HepG2 (cell line): ENCODE results near the gene GBP4.

Source experiments
- CENPBD1 ChIP-seq: sonication (generic); formaldehyde crosslinking; IDR thresholded peaks from 2 replicates; pipeline ENCODE4 v1.8.0; 2022; ENCODE audit warnings: missing genetic modification reagents, low read depth, mild to moderate bottlenecking, borderline replicate concordance
- TF ChIP-seq, protein P1 (sequence below): sonication (generic); formaldehyde crosslinking; IDR thresholded peaks from 2 replicates; pipeline ENCODE4 v1.5.0; 2020; ENCODE audit warnings: mild to moderate bottlenecking, missing genetic modification reagents, moderate library complexity
- TF ChIP-seq, protein P2 (sequence below): sonication (generic); formaldehyde crosslinking; IDR thresholded peaks from 2 replicates; pipeline ENCODE4 v1.4.0; 2020; ENCODE audit warnings: missing genetic modification reagents, mild to moderate bottlenecking, borderline replicate concordance
- TF ChIP-seq, protein P3 (sequence below): sonication (generic); formaldehyde crosslinking; IDR thresholded peaks from 2 replicates; pipeline ENCODE4 v1.9.0; 2021; ENCODE audit warnings: missing genetic modification reagents, borderline replicate concordance

- TF ChIP-seq, protein P1, sequence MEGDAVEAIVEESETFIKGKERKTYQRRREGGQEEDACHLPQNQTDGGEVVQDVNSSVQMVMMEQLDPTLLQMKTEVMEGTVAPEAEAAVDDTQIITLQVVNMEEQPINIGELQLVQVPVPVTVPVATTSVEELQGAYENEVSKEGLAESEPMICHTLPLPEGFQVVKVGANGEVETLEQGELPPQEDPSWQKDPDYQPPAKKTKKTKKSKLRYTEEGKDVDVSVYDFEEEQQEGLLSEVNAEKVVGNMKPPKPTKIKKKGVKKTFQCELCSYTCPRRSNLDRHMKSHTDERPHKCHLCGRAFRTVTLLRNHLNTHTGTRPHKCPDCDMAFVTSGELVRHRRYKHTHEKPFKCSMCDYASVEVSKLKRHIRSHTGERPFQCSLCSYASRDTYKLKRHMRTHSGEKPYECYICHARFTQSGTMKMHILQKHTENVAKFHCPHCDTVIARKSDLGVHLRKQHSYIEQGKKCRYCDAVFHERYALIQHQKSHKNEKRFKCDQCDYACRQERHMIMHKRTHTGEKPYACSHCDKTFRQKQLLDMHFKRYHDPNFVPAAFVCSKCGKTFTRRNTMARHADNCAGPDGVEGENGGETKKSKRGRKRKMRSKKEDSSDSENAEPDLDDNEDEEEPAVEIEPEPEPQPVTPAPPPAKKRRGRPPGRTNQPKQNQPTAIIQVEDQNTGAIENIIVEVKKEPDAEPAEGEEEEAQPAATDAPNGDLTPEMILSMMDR, result no peak
- TF ChIP-seq, protein P2, sequence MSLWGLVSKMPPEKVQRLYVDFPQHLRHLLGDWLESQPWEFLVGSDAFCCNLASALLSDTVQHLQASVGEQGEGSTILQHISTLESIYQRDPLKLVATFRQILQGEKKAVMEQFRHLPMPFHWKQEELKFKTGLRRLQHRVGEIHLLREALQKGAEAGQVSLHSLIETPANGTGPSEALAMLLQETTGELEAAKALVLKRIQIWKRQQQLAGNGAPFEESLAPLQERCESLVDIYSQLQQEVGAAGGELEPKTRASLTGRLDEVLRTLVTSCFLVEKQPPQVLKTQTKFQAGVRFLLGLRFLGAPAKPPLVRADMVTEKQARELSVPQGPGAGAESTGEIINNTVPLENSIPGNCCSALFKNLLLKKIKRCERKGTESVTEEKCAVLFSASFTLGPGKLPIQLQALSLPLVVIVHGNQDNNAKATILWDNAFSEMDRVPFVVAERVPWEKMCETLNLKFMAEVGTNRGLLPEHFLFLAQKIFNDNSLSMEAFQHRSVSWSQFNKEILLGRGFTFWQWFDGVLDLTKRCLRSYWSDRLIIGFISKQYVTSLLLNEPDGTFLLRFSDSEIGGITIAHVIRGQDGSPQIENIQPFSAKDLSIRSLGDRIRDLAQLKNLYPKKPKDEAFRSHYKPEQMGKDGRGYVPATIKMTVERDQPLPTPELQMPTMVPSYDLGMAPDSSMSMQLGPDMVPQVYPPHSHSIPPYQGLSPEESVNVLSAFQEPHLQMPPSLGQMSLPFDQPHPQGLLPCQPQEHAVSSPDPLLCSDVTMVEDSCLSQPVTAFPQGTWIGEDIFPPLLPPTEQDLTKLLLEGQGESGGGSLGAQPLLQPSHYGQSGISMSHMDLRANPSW (CRISPR knock-in tag), result no peak
- TF ChIP-seq CENPBD1 (CRISPR knock-in tag), result no peak
- TF ChIP-seq, protein P3, sequence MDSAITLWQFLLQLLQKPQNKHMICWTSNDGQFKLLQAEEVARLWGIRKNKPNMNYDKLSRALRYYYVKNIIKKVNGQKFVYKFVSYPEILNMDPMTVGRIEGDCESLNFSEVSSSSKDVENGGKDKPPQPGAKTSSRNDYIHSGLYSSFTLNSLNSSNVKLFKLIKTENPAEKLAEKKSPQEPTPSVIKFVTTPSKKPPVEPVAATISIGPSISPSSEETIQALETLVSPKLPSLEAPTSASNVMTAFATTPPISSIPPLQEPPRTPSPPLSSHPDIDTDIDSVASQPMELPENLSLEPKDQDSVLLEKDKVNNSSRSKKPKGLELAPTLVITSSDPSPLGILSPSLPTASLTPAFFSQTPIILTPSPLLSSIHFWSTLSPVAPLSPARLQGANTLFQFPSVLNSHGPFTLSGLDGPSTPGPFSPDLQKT (CRISPR knock-in tag), result no peak
Measured at GRCh38 chr1:89211035-89211634, 12.4 kb upstream of the GBP4 start.
